Activated naive CD4-positive, alpha-beta T cell treated with anti-CD3 and anti-CD28 coated beads, Interleukin-2, amount 50 U/mL, for 16 hours (primary cell): ENCODE results near the gene TMPRSS15.

Source experiments
- DNase-seq: peaks from one replicate; pipeline ENCODE4 v3.0.0-alpha.2; 2020

The TMPRSS15 gene

DNA sequence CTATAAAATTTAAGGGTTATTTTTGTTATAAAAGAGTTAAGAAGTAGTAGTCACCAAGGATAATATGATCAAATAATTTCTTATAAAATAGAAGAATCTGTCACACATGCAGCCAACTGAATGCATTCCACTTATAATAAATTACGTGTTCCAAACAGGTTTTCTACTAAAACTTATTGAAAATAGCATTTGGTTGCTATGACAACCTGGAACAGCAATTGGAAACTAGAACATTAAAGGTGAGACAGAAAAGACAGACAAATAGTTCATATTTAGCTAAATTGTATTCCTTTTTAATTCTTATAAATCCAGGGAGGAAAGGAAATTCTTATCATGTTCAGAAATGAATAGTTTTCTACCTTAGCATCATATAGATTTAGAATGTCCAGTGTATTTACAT lies 168.0 kb downstream of the TMPRSS15 start:
- no peak for DNase-seq

DNA sequence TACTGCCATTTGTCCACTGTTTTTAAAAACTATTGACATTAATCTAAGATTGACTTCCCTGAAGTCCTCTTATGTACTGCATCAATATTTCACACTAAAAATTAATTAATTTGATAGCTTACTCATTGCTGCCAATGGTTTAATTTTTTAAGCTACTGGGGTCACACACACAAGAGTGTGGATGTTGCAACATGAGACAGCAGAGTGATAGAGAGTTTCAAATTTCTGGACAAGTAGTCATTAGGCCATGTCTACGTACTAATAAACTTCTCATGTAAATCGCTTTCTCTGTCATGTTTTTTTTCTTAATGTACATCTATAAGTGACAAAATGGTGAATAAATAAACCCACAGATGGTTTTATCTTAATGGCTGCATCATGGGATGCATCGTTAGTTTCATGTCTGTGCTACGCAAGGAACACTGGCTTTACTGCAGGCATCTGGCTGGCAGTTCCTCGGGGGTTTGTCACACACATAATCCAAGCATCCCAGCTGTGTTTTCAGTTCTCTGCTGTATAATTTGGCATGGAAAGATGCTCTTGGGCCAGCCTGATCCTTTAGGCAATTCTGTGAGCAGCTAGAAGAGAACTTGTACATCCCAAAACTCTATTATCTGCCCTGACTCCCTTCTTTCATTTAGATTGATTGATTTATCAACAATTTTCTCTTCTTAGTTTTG lies 175.4 kb downstream of the TMPRSS15 start:
- no peak for DNase-seq

DNA sequence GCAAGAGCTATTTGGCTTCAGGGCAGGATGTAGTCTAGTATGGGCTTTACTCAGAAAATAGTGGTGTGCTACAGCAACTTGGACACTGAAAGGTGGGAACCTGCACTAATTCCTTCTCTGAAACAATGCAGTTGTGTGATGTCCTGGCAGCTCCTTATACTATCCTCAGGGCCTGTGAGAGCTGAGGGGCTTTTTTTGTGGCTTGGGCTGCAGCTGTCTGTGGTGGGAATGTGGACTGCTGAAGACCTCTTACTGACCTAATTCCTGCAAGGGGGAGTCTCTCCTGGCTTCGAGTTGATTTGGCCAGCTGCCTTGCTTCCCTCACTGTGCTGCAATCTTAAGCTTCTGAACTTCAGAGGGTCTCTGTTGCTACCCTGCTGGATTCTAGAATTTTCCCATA lies 181.2 kb downstream of the TMPRSS15 start:
- DNase-seq = no peak

GRCh38 chr21:18220498-18220897 lies 183.1 kb downstream of the TMPRSS15 start:
- no peak for DNase-seq
